ENCODE results near the gene SNAPIN.
"Not testable (repeated sequence)": the region's sequence is repeated elsewhere in the genome, so short reads cannot be mapped to it uniquely, and the experiment has no call there.

The SNAPIN gene

DNA sequence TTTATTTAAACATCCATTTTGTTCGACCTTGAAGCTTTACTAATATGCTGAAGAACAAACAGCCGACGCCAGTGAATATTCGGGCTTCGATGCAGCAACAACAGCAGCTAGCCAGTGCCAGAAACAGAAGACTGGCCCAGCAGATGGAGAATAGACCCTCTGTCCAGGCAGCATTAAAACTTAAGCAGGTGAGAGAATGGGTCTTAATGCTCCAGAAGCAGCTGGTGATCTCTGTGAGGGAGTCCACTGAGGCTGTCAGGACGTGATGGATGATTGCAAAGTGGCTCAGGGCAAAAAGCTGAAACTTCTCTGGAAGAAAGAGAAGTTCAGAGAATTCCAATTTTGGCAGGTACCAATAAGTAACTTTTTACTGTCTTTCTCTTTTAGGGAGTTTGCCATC, 20.2 kb upstream of the SNAPIN start:
- TF ChIP-seq, protein P1, sequence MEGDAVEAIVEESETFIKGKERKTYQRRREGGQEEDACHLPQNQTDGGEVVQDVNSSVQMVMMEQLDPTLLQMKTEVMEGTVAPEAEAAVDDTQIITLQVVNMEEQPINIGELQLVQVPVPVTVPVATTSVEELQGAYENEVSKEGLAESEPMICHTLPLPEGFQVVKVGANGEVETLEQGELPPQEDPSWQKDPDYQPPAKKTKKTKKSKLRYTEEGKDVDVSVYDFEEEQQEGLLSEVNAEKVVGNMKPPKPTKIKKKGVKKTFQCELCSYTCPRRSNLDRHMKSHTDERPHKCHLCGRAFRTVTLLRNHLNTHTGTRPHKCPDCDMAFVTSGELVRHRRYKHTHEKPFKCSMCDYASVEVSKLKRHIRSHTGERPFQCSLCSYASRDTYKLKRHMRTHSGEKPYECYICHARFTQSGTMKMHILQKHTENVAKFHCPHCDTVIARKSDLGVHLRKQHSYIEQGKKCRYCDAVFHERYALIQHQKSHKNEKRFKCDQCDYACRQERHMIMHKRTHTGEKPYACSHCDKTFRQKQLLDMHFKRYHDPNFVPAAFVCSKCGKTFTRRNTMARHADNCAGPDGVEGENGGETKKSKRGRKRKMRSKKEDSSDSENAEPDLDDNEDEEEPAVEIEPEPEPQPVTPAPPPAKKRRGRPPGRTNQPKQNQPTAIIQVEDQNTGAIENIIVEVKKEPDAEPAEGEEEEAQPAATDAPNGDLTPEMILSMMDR (conservative IDR thresholded peaks at IDR 0.05; ENCODE audit: low read depth, low read length), result no peak
- no peak overlapping the region for H3K4me3 ChIP-seq (ENCODE audit: low read length)
- DNase-seq (ENCODE audit: low read depth), result no peak

DNA sequence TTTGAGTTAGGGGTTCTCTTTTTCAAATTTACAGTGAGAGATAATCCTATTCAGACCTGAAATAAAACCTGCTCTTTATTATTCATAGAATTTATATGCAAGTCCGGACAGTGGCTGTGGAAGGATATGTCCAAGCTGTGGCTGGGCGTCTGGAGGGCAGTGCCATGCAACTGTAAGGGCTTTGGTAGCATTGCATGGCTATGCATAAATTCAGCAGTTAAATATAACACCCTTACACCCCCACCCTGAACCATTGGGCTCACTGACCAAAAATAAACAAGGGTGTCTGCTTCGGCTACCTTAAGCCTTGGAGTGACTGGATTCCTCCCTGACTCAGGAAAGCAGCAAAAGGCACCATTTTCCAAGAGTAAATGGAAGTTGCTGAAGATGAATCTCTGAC, 19.2 kb upstream of the SNAPIN start:
- H3K4me3 ChIP-seq (ENCODE audit: low read length), result no peak overlapping the region
- no peak for DNase-seq (ENCODE audit: low read depth)
- TF ChIP-seq, protein P1 (conservative IDR thresholded peaks at IDR 0.05; ENCODE audit: low read depth, low read length), result no peak

DNA sequence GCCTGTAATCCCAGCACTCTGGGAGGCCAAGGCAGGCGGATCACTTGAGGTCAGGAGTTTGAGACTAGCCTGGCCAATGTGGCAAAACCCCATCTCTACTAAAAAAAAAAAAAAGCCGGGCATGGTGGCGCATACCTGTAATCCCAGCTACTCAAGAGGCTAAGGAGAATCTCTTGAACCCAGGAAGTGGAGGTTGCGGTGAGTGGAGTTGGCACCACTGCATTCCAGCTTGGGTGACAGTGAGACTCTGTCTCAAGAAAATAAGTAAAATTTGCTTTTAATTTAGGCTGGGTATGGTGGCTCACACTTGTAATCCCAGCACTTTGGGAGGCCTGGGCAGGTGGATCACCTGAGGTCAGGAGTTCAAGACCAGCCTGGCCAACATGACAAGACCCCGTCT, 18.3 kb upstream of the SNAPIN start:
- not testable (repeated sequence) for H3K4me3 ChIP-seq (ENCODE audit: low read length); DNase-seq (ENCODE audit: low read depth)

DNA sequence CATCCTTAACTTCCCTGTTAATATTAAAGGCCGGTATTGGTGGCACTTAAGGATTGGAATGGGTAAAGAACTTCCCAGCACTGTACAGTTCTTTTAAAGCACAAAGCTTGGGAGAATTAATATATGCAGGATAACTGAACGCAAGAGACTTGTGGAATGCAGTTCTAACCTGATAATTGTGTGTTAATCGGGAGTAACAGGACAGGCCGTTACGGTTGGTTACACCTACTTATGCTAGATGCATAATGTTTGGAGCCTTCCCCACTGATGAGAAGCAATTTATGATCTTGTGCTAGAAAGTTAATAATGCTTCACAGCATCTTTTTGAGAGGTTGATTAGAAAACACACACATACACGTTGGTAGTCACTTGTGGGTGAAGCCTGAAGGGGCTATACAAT, 17.6 kb upstream of the SNAPIN start:
- TF ChIP-seq, protein P1 (conservative IDR thresholded peaks at IDR 0.05; ENCODE audit: low read depth, low read length), result no peak
- no peak for DNase-seq (ENCODE audit: low read depth)
- H3K4me3 ChIP-seq (ENCODE audit: low read length), result no peak overlapping the region

DNA sequence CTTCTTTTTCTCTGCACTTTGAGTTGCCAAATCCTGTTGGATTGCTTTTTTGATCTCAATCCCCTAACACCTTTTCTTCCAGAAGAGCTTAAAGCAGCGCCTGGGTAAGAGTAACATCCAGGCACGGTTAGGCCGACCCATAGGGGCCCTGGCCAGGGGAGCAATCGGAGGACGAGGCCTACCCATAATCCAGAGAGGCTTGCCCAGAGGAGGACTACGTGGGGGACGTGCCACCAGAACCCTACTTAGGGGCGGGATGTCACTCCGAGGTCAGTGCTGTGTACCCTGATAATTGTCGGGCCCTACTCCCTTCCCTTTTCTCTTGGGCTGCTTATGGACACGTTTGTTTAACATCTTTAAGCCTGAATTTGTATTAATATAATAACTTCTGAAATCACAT, 16.3 kb upstream of the SNAPIN start:
- no peak for DNase-seq (ENCODE audit: low read depth)
- no peak overlapping the region for H3K4me3 ChIP-seq (ENCODE audit: low read length)
- TF ChIP-seq, protein P1 (conservative IDR thresholded peaks at IDR 0.05; ENCODE audit: low read depth, low read length), result no peak

DNA sequence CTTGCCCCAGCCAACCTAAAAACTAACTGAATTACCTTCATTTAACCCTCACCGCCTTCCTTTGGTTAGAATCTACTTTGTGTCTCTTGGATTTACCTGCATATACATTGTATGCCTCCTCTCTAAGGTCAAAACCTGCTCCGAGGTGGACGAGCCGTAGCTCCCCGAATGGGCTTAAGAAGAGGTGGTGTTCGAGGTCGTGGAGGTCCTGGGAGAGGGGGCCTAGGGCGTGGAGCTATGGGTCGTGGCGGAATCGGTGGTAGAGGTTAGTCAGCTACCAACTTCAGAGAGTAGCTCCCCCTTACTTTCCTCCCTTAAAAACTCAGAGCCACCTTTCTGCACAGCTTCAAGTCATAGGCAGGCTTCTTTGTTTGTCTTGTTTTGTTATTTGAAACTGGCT, 15.4 kb upstream of the SNAPIN start:
- DNase-seq (ENCODE audit: low read depth), result no peak
- H3K4me3 ChIP-seq (ENCODE audit: low read length), result no peak overlapping the region
- TF ChIP-seq, protein P1 (conservative IDR thresholded peaks at IDR 0.05; ENCODE audit: low read depth, low read length), result no peak

DNA sequence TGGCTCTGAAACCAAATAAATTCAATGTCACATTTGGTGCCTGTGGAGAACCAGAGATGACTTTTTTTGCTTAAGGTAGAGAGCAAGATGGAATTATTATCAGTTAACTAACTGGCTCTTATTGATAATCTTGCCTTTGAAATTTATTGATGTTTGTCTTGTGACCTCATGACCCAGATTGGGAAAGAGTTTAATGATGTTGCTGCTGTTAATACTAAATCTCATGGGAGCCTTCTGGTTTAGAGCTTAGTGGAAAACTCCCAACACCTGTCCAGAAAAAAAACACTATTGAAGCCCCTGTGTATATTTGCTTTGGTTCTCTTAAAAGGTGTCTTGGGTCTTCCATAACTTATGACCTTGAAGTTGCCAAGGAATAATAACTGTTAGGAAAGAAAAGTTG, 14.7 kb upstream of the SNAPIN start:
- H3K4me3 ChIP-seq (ENCODE audit: low read length), result no peak overlapping the region
- TF ChIP-seq, protein P1 (conservative IDR thresholded peaks at IDR 0.05; ENCODE audit: low read depth, low read length), result no peak
- no peak for DNase-seq (ENCODE audit: low read depth)
